ENCODE results near the gene TBX18.

DNA sequence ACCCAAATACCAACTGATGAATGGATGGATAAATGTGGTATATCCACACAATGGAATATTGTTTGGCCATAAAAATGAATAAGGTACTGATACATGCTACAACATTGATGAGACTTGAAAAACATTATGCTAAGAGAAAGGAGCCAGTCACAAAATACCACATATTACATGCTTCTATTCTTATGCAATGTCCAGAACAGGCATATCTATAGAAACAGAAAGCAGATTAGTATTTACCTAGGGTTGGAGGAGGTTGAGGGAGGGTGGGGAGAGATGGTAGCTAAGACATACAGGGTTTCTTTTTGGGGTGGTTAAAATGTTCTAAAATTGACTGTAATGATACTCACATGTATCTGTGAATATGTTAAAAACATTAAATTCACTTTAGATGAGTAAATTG is 24.8 kb upstream of the TBX18 start:
- TF ChIP-seq, protein P1, sequence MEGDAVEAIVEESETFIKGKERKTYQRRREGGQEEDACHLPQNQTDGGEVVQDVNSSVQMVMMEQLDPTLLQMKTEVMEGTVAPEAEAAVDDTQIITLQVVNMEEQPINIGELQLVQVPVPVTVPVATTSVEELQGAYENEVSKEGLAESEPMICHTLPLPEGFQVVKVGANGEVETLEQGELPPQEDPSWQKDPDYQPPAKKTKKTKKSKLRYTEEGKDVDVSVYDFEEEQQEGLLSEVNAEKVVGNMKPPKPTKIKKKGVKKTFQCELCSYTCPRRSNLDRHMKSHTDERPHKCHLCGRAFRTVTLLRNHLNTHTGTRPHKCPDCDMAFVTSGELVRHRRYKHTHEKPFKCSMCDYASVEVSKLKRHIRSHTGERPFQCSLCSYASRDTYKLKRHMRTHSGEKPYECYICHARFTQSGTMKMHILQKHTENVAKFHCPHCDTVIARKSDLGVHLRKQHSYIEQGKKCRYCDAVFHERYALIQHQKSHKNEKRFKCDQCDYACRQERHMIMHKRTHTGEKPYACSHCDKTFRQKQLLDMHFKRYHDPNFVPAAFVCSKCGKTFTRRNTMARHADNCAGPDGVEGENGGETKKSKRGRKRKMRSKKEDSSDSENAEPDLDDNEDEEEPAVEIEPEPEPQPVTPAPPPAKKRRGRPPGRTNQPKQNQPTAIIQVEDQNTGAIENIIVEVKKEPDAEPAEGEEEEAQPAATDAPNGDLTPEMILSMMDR (conservative IDR thresholded peaks at IDR 0.05; ENCODE audit: low read depth, low read length): no peak
- TF ChIP-seq POLR2A (IDR thresholded peaks at IDR 0.05; ENCODE audit: low read depth, low read length): no peak
- TF ChIP-seq RAD21 (IDR thresholded peaks at IDR 0.05; ENCODE audit: low read length): no peak
- TF ChIP-seq, protein P2, sequence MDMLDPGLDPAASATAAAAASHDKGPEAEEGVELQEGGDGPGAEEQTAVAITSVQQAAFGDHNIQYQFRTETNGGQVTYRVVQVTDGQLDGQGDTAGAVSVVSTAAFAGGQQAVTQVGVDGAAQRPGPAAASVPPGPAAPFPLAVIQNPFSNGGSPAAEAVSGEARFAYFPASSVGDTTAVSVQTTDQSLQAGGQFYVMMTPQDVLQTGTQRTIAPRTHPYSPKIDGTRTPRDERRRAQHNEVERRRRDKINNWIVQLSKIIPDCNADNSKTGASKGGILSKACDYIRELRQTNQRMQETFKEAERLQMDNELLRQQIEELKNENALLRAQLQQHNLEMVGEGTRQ (IDR thresholded peaks at IDR 0.05; ENCODE audit: low read depth, low read length): no peak
- no peak for TF ChIP-seq NFE2L2 (IDR thresholded peaks at IDR 0.05; ENCODE audit: low read depth, low read length)
- no peak for TF ChIP-seq MAFK (IDR thresholded peaks at IDR 0.05; ENCODE audit: low read depth, low read length)
- no peak for TF ChIP-seq MAZ (IDR thresholded peaks at IDR 0.05; ENCODE audit: borderline replicate concordance, low read depth, low read length)
- no peak for TF ChIP-seq BHLHE40 (IDR thresholded peaks at IDR 0.05; ENCODE audit: low read depth, low read length)
- TF ChIP-seq RCOR1 (IDR thresholded peaks at IDR 0.05; ENCODE audit: insufficient replicate concordance, low read length): no peak
- no peak for TF ChIP-seq SMC3 (IDR thresholded peaks at IDR 0.05; ENCODE audit: low read depth, low read length)
- TF ChIP-seq RFX5 (IDR thresholded peaks at IDR 0.05; ENCODE audit: low read depth, low read length): no peak
